OCI-M1 (cell line): Measurements from ENCODE around the gene SEC16A.
"Not testable (repeated sequence)": the region's sequence is repeated elsewhere in the genome, so short reads cannot be mapped to it uniquely, and the experiment has no call there.

ENCODE experiments used
- DNase-seq: peaks from one replicate; lab custom pipeline; 2025; lab: John Stamatoyannopoulos, UW

Gene SEC16A

GRCh38 chr9:136419092-136419420, 63.8 kb downstream of the SEC16A start:
- no peak for DNase-seq

DNA sequence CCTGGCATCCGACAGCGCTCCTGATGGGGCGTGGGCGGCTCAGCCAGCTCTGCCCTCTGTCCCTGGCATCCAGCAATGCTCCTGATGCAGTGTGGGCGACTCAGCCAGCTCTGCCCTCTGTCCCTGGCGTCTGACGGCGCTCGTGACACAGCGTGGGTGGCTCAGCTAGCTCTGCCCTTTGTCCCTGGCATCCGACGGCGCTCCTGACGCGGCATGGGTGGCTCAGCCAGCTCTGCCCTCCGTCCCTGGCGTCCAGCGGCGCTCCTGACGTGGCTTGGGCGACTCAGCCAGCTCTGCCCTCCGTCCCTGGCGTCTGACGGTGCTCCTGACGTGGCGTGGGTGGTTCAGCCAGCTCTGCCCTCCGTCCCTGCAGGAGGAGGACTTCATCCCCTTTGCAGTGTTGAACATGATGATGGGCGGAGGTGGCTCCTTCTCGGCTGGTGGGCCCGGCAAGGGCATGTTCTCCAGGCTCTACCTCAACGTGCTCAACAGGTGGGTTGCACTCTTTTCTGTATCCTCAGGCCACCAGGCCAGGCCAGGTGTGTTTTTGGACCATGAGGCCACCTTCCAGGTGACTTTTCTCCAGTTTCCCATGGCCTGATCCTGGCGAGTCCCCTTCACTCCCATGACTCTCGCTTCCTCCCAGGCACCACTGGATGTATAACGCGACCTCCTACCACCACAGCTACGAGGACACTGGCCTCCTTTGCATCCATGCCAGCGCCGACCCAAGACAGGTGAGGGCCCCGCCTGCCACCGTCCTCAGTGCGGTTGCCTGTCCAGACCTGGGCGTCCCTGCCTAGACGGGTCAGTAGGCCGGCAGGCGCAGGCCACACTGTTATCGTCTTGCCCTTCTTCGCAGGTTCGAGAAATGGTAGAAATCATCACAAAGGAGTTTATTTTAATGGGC, 64.4 kb downstream of the SEC16A start:
- DNase-seq: no peak

DNA sequence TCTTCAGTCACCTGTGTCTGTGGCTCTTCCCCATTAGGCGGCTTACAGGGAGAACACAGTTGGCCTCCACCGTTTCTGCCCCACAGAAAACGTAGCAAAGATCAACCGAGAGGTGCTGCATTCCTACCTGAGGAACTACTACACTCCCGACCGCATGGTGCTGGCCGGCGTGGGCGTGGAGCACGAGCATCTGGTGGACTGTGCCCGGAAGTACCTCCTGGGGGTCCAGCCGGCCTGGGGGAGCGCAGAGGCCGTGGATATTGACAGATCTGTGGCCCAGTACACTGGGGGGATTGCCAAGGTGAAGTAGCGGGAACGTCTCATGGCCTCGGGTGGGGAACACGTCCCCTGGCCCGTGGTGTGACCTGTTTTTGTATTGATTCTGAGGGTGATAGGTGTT, 65.9 kb downstream of the SEC16A start:
- no peak for DNase-seq

GRCh38 chr9:136416427-136416826, 66.4 kb downstream of the SEC16A start:
- no peak for DNase-seq

GRCh38 chr9:136412962-136413361, 69.9 kb downstream of the SEC16A start:
- DNase-seq: no peak

GRCh38 chr9:136411378-136411777, 71.5 kb downstream of the SEC16A start:
- no peak for DNase-seq

DNA sequence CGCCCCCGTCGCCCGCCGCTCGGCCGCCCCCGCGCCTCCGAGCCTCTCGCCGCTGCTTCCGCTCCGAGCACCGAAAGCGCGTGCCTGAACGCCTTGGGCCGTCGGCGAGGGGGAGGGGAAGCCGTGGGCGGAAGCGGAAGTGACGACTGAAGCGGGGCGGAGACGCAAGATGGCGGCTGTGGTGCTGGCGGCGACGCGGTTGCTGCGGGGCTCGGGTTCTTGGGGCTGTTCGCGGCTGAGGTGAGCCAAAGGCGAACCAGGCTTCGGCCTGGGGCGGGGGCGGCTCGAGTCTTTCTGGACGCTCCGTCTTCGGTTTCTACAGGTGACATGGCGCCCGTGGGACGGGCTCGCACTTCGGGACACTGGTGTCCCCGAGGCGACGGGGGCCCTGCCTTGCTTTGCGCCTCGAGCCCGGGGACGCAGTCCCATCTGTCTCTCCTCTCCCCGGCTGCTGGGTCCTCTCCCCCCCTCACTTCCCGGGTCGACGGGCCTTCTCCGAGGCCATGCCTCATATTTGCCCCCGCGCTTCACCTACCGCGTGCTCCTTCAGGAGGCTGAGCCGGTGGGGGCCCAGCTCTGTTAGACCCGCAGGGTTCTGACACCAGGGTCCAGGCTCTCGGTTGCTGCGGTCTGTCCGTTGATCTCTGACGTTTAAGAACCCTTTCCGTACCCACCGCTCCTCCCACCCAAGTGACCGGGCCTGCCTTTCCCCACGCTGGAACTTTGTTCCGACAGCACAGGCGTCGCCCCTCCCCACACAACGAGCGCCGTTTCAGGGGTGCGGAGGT, 72.1 kb downstream of the SEC16A start, which contains the start of the genes ENTR1 and PMPCA:
ENTR1 (minus strand) TSS at position 115 of the 788 bp plus-strand sequence. CDS start 217 bp downstream, outside the sequence.
PMPCA (plus strand) TSS at position 159 of the 788 bp plus-strand sequence; CDS start at position 170, 11 bp downstream.
- DNase-seq: peak; percentile 93

DNA sequence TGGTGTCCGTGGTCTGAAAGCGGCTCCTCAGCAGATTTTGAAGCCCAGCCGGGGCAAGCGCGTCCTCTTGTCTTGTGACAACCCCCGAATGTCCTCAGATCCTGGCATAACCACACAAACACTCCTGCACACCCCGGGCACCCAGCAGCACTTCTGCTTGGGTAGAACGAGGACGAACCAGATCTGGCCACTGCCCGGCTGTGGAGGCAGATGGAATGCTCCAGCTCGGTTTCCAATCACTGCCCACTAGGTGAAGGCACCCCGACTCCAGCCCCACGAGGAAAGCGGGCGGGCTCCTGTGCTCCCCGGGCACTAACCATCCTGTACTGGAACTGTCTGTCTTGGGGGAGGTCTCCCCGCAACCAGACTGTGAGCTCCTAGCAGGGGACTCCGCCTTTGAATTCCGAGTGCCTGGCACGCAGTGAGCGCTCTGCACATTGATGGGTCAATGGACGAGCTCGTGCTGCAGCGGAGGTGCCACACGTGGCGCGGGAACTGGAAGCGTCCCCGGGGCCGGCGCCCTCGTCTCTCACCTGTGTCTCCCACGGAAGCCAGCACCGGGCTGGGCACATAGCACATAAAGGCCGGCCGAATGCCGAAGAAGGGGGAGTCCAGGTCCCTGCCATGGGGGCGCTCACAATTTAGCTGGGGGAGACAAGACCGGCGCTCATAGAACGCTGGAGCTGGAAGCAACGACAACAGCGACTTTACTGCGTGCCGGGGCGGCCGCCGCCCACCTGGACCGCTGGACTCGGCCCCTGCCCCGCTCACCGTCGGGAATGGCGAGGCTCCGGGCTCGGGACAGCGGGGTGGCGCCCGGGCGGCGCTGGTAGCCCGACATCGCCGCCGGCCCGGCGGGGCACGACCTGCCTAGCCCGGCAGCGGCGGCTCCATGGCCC, 73.0 kb downstream of the SEC16A start:
- DNase-seq: peak; percentile 43

- no peak for DNase-seq
These were observed 74.9 kb downstream of the SEC16A start for GRCh38 chr9:136407911-136408310.

DNA sequence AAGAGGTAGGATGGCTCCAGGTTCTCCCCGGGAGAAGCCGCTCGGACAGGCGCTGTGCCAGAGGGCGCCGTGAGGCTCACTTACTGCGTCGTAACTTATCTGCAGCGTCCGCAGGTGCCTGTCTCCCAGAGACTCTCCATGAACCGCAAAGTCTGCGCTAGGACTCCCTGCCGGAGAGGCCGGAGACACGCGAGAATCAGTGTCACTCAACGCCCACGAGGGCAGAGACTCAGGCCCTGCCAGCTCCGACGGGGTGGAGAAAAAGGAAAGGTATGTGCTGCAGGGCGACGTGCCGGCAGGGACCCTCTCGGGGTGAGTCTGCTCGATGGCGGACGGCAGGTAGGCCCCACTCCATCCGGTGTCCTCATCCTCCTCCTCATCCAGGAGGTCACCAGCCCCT, 75.8 kb downstream of the SEC16A start:
- not testable (repeated sequence) for DNase-seq

DNA sequence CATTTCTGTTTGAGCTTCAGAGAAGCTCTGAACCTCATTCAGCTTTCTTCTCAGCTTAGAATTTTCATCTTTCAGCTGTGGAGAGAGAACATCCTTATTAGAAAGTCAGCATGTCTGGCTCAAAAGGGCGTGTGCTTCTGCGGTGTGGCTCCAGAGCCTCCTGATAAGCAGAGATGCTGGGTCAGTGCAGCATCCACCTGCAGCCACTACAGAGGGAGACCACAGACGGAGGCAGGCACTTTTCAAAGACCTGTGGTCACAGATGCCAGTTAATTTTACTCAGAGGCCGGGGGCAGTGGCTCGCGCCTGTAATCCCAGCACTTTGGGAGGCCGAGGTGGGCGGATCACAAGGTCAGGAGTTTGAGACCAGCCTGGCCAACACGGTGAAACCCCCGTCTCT, 76.9 kb downstream of the SEC16A start:
- not testable (repeated sequence) for DNase-seq

DNA sequence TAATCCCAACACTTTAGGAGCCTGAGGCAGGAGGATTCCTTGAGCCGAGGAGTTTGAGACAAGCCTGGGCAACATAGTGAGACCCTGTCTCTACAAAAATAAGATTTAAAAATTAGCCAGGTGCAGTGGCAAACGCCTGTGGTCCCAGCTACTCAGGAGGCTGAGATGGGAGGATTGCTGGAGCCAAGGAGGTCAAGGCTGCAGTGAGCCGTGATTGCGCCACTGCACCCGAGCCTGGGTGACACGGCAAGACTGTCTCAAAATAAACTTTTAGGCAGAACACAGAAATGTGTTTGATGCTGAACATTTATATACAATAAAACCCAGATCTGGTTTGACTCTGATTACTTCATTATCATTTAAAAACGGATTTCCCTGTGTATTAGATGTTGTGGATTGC, 77.4 kb downstream of the SEC16A start:
- DNase-seq: no peak

GRCh38 chr9:136404801-136405136, 78.1 kb downstream of the SEC16A start:
- no peak for DNase-seq

GRCh38 chr9:136403915-136404800, 78.7 kb downstream of the SEC16A start:
- DNase-seq: no peak

DNA sequence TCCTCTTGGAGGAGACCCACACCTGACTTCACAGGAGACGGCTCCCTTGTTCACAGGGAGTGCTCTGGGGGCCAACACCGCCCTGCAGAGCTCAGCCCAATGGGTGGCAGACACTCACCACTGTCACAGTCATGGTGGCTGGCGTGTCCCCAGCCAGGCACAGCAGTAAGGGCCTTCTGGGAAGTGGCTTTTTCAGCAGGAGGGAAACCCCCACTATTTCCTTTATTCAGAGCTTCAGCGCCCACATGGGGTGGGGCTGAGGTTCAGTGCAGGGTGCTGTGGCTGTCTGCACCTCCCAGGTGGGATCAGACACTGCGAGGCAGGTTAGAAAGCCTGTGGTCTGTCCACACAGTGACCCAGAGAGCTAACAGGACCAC, 79.3 kb downstream of the SEC16A start:
- DNase-seq: no peak

DNA sequence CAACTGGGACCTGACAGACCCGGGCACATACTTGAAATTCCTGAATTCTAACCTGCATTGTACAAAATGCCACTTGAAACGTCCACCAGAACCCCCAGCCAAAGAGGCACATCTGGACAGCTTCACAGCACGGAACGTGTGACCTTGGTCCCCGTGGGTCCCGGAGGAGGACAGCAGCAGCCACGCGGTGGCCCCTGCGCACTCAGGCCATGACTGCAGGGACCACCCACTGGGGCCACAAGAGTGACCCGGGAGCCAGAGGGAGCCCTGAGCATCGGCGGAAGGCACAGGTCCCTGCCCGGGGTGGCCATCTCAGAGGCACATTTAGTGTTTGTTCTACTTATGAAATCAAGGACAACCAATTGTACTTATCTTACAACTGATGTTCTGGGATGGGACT, 80.8 kb downstream of the SEC16A start:
- DNase-seq: no peak

DNA sequence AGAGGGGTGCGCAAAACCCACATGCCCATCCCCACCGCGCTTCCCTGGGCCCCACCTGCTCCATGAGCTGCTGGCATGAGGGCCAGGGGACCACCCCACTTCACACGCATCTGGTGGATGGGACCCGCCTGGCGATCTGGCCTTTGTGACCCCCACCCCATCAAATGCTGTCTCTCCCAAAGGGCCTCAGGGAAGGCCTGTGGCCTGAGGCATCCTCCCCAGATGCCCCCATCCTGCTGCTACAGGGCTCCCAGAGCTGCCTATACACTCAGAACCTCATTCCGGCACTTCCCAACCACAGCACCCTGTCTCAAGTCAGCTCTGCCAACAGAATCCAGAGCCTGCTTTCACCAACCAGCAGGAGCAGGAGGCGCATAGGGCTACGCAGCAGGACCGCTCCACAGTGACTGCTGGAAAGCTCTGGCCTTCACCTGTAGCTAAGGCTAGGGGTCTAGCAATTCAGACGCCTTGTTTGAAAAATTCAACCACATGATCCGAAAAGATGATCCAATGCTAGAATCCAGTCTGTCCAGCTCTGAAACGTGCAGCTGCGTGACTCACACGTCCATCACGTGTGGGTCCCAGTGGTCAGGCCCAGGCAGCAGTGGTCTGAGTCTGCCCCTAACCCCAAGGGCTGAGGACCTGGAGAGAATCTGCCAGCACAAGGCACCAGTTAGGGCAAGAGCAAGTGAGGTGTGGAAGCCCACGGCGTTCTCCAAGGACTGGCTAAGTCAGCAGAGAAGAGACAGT, 81.5 kb downstream of the SEC16A start:
- DNase-seq: no peak

- DNase-seq: peak; percentile 92
These were observed 82.6 kb downstream of the SEC16A start, which contains the start of gene SNAPC4 for GRCh38 chr9:136400038-136400834. Gene SNAPC4, minus strand, starts transcription at chr9:136400170. Its CDS starts 1,742 bp downstream, at chr9:136398428.
